Natural killer cell treated with Interleukin-12 subunit alpha and Interleukin-12 subunit beta and Interleukin-15 and Interleukin-18, amount 100 ng/mL, for 72 hours (primary cell): Measurements from ENCODE around the gene AMPD2. TPM values are rescaled to one million over a fixed set of nuclear protein-coding genes. Genes with fewer than 3 reads are reported as not detected.
A peak's percentile ranks its signal among the peaks of the same experiment; 100 is the strongest.

Experiments
- ATAC-seq, 2 donors: fragments of 150-1000 bp; cut with Tn5 transposase in 1 of 2; sonication (Bioruptor Pico), chemical (Tn5 transposase) in 1 of 2; 2 replicates each; pipeline ENCODE4 v1.10.0; 2021
- DNase-seq: peaks from one replicate; pipeline ENCODE4 v3.0.0; 2022; ENCODE audit warnings: low spot score
- H3K27ac Mint-ChIP-seq, 2 donors: 1 replicate in 1 of 2; 2 replicates in 1 of 2; pipeline ENCODE4 v1.8.0; 2022; ENCODE audit warnings: mixed read lengths in 2 of 2, mild to moderate bottlenecking in 1 of 2, moderate library complexity in 1 of 2
- H3K27me3 Mint-ChIP-seq, 2 donors: 1 replicate in 1 of 2; 2 replicates in 1 of 2; pipeline ENCODE4 v1.8.0; 2022; ENCODE audit warnings: mixed read lengths in 2 of 2
- H3K36me3 Mint-ChIP-seq: one replicate; pipeline ENCODE4 v1.8.0; 2022; ENCODE audit warnings: mixed read lengths
- H3K4me1 Mint-ChIP-seq, 2 donors: 1 replicate in 1 of 2; 2 replicates in 1 of 2; pipeline ENCODE4 v1.8.0; 2022; ENCODE audit warnings: low read depth in 2 of 2, mixed read lengths in 2 of 2, mild to moderate bottlenecking in 1 of 2
- H3K4me3 Mint-ChIP-seq: one replicate; pipeline ENCODE4 v1.8.0; 2022; ENCODE audit warnings: mixed read lengths
- H3K9me3 Mint-ChIP-seq: 2 replicates; pipeline ENCODE4 v1.8.0; 2022; ENCODE audit warnings: mixed read lengths
- total RNA-seq, 2 donors: library from RNA; stranded (reverse); gene quantifications; one replicate each; pipeline ENCODE4 v1.2.3, GENCODE V29; 2022

Gene AMPD2
- 100 to 1,000 TPM in 1 of 2 donors, 10 to 100 TPM in 1; 79.0 to 144 TPM for total RNA-seq

DNA sequence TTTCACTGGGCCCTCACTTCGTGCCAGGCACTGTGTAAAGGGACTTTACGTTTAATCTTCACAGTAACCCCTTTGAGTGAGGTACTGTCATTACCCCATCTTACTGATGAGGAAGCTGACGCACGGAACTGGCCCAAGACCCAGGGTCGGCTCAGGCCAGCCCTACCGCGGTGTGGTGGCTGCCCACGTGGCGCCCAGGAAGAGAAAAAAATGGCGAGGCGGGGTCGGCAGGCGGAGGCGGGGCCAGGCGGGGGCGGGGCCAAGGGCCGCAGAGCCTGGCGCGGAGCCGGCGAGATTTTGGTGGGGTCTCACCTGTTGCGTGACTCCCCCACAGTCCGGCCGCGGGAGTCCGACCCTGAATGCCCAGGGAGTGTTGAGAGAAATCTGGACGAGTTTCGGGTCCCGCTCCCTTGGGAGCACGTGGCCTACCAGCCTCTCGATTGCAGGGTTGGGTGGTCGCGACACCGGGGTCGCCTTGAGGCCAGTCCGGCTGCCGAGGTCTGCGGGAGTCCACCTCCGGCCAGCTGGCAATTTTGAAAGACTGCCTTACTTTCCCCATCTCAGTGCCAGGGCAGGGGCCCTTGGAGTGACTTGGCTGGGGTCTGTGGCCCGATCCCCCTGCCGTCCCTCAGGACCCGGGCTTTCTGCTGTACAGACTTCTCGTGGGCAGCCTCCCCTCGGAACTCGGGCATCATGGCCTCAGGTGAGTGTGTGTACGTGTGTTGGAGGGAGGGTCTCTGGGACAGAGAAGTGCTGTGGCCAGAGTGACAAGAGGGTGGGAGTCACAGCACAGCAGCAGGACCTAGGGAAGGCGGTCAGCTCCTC lies at the start of gene AMPD2, which contains the start of gene GNAT2:
AMPD2 (plus strand) TSS at position 262 of the 825 bp plus-strand sequence. CDS start 1,339 bp downstream, outside the sequence.
GNAT2 (minus strand) TSS at position 41 of the 825 bp plus-strand sequence. CDS start 6,746 bp downstream, outside the sequence.
- no peaks in the 10 kb centered on the region for H3K36me3 Mint-ChIP-seq
- ATAC-seq (peak; percentile 81 to 85), DNase-seq (peak; percentile 84)
- H3K4me3 Mint-ChIP-seq, result peak within 1 kb of the TSS; percentile 92
- peaks cover 47 to 58% of the 10 kb centered on the region in 2 donors for H3K4me1 Mint-ChIP-seq
- H3K27me3 Mint-ChIP-seq, result peaks cover 0 to 3% of the 10 kb centered on the region in 2 donors
- H3K27ac Mint-ChIP-seq, result peak within 1 kb of the TSS; percentile 90 to 97
- H3K9me3 Mint-ChIP-seq, result no peaks in the 10 kb centered on the region

DNA sequence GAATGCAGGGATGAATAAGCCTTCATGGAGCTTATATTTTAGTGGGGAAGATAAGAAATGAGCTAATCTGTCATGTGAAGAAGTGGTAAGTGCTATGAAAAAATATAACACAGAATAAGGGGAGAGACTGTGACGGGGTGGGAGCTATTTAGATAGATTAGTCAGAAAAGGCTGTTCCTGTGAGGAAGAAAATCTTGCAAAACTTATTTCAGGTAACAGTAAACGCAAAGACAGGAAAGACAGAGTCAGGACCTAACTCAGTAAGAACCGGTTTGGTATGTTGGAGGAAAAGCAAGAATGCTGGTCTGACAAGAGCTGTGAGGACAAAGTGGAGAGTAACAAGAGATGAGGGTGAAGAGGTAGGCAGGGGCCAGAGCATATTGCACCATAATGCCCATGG lies 49.2 kb upstream of the AMPD2 start:
- Mint-ChIP-seq H3K4me3 (no peak overlapping the region), H3K36me3 (no peaks in the 10 kb centered on the region), H3K9me3 (no peaks in the 10 kb centered on the region), H3K27me3 (no peaks in the 10 kb centered on the region), H3K27ac (no peak overlapping the region), H3K4me1 (peaks cover 20 to 23% of the 10 kb centered on the region in 2 donors)
- DNase-seq, result no peak
- ATAC-seq, result no peak

DNA sequence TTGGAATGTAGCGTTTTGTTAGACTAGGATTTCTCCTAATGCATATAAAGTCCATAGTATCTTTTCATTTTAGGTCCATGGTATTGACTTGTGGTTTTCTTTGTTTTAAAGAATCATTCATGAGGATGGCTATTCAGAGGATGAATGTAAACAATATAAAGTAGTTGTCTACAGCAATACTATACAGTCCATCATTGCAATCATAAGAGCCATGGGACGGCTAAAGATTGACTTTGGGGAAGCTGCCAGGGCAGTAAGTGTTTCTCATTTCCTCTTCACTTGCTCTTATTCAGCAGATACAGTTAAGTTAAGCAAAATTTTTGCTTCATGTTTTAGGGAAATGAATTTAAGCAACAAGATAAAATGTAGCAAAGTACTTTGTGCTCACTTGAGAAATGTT lies 45.9 kb upstream of the AMPD2 start:
- Mint-ChIP-seq H3K4me1 (peaks cover 10 to 14% of the 10 kb centered on the region in 2 donors), H3K27ac (no peak overlapping the region), H3K36me3 (peaks cover 3% of the 10 kb centered on the region), H3K9me3 (no peaks in the 10 kb centered on the region), H3K4me3 (no peak overlapping the region), H3K27me3 (no peaks in the 10 kb centered on the region)
- no peak for ATAC-seq
- no peak for DNase-seq

DNA sequence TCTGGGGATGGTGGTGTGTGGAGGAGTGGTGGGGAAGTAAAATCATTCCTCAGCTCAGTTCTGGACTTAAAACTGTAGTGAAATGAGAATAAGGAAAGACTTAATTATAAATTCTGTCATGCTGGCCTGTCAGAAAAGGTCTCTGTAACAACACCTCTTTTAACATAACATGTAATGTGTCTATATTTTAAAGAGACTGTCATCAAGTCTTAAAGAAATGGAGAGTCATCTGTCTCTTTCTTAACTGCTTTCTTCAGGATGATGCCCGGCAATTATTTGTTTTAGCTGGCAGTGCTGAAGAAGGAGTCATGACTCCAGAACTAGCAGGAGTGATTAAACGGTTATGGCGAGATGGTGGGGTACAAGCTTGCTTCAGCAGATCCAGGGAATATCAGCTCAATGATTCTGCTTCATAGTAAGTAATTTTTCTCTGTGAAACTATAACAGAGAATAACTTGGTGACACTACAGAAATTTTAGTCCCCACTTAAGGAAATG lies 40.6 kb upstream of the AMPD2 start:
- ATAC-seq, result no peak
- H3K27me3 Mint-ChIP-seq, result no peaks in the 10 kb centered on the region
- peak overlapping the region in 1 of 2 donors; percentile 27 for H3K27ac Mint-ChIP-seq
- no peaks in the 10 kb centered on the region for H3K9me3 Mint-ChIP-seq
- DNase-seq, result no peak
- peaks cover 10% of the 10 kb centered on the region for H3K36me3 Mint-ChIP-seq
- no peak overlapping the region for H3K4me3 Mint-ChIP-seq
- peaks cover 0 to 5% of the 10 kb centered on the region in 2 donors for H3K4me1 Mint-ChIP-seq

DNA sequence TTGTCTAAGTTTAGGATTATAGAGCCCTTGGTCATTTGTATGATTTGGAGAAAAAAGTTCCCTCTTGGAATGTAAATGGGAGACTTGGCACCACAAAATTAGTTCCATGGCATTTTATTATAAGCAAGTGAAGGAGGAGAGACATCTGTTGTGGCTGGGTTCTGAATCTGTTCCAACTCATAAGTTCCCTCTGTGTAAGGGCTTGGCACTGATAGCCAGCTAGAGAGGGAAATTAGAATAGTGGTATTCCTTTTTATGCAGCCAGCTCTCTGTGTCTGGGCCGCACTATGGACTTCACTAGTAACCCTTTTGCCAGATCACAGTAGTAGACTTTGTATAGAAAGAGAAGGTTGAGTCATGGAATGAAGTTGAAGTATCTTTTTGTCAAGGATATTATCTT lies 40.1 kb upstream of the AMPD2 start:
- Mint-ChIP-seq H3K36me3 (peaks cover 12% of the 10 kb centered on the region), H3K27ac (peak overlapping the region in 1 of 2 donors; percentile 27), H3K4me1 (peaks cover 0 to 6% of the 10 kb centered on the region in 2 donors), H3K27me3 (no peaks in the 10 kb centered on the region), H3K9me3 (no peaks in the 10 kb centered on the region), H3K4me3 (no peak overlapping the region)
- no peak for DNase-seq
- no peak for ATAC-seq

DNA sequence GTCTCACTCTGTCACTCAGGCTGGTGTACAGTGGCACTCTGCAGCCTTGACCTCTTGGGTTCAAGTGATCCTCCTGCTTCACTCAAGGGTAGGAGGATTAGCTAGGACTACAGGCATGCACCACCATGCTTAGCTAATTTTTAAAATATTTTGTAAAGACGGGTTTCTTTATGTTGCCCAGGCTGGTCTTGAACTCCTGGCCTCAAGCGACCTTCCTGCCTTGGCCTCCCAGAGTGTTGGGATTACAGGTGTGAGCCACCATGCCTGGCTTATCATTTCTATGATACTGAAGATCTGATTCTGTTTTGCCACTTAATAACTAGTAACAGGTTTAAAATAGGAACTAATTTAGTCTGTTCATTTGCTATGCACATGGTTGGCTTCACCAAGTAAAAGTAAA lies 37.6 kb upstream of the AMPD2 start:
- Mint-ChIP-seq H3K36me3 (peaks cover 24% of the 10 kb centered on the region), H3K27me3 (no peaks in the 10 kb centered on the region), H3K4me1 (peaks cover 0 to 4% of the 10 kb centered on the region in 2 donors), H3K4me3 (no peak overlapping the region), H3K27ac (no peak overlapping the region), H3K9me3 (no peaks in the 10 kb centered on the region)
- ATAC-seq, result no peak
- no peak for DNase-seq

DNA sequence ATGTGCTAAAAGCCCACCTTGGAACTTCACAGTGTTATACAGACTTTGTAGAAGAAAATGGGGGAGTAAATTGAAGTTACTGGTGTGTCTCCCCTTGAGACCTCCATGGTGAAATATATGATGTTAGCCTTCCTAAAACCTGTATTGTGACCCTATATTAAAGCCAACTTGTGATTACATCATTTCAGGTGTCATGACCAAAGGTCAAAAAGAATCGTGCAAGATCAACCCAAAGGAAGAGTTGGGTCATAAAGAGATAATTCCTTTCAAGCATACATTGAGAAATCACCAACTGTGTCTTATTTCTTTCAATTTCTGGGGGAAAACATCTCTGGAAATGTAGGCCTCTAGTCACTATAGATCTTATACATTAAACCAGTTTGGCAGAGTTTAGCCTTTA lies 34.9 kb upstream of the AMPD2 start:
- Mint-ChIP-seq H3K36me3 (peaks cover 27% of the 10 kb centered on the region), H3K4me1 (peaks cover 5 to 7% of the 10 kb centered on the region in 2 donors)

DNA sequence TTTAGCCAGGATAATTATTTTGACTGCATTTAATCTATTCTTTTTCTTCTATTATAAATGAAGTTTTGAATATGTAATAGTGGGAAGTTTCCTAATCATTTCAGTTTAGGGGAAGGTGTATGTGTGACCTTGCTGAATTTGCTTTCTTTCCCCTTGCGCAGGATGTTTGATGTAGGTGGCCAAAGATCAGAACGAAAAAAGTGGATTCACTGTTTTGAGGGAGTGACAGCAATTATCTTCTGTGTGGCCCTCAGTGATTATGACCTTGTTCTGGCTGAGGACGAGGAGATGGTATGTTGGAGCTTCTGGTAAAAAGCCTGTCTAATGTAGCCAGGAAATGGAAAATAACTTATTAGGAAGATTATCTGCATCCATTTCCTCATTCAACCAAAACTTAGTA lies 33.6 kb upstream of the AMPD2 start:
- Mint-ChIP-seq H3K4me1 (peaks cover 5 to 7% of the 10 kb centered on the region in 2 donors), H3K27me3 (no peaks in the 10 kb centered on the region), H3K9me3 (no peaks in the 10 kb centered on the region), H3K27ac (no peak overlapping the region), H3K4me3 (no peak overlapping the region), H3K36me3 (peaks cover 27% of the 10 kb centered on the region)
- ATAC-seq, result no peak
- no peak for DNase-seq

More for the DNA sequence above, 34.9 kb upstream of the AMPD2 start:
- Mint-ChIP-seq H3K4me3 (no peak overlapping the region), H3K27ac (peak overlapping the region in 1 of 2 donors; percentile 40), H3K9me3 (no peaks in the 10 kb centered on the region), H3K27me3 (no peaks in the 10 kb centered on the region)
- no peak for DNase-seq
- ATAC-seq, result no peak

DNA sequence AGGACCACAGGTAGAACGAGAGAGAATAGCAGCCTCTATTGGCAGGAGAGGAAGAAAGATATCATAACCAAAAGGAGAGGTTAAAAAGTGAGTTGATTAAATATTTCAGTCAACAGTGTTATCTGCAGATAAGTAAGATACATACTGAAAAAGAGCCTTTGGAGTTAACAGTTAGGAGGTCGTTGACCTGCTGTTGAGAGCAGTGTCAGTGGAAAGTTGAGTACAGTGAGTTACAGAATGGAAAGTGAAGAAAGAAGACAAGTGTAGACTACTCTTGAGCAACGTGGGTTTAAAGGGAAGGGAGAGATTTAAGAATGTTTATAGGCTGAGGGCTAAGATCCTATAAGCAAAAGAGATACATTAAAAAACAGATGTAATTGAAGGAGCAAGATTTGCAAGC lies 30.5 kb upstream of the AMPD2 start:
- H3K36me3 Mint-ChIP-seq, result peaks cover 32% of the 10 kb centered on the region
- no peak overlapping the region for H3K27ac Mint-ChIP-seq
- no peaks in the 10 kb centered on the region for H3K27me3 Mint-ChIP-seq
- H3K4me3 Mint-ChIP-seq, result no peak overlapping the region
- ATAC-seq, result no peak
- H3K9me3 Mint-ChIP-seq, result no peaks in the 10 kb centered on the region
- DNase-seq, result no peak
- H3K4me1 Mint-ChIP-seq, result peaks cover 5 to 7% of the 10 kb centered on the region in 2 donors

DNA sequence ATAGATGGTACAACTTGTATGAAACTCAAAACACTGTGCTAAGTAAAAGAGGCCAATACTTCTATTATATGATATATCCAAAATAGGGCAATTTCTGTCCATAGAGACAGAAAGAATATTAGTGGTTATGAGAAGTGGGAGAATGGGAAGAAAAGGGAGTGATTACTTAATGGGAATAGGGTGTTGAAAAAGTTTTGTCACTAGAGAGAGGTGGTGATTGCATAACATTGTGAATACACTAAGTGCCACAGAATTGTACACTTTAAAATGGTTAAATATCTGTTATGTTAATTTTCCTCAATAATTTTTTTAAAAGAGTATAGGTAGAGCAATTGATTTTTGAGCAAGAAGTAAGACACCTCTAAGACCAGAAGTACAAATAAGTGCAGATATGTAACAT lies 30.0 kb upstream of the AMPD2 start:
- no peaks in the 10 kb centered on the region for H3K9me3 Mint-ChIP-seq
- no peaks in the 10 kb centered on the region for H3K27me3 Mint-ChIP-seq
- H3K36me3 Mint-ChIP-seq, result peaks cover 29% of the 10 kb centered on the region
- ATAC-seq (no peak), DNase-seq (no peak)
- H3K27ac Mint-ChIP-seq, result no peak overlapping the region
- peaks cover 4 to 5% of the 10 kb centered on the region in 2 donors for H3K4me1 Mint-ChIP-seq
- no peak overlapping the region for H3K4me3 Mint-ChIP-seq

DNA sequence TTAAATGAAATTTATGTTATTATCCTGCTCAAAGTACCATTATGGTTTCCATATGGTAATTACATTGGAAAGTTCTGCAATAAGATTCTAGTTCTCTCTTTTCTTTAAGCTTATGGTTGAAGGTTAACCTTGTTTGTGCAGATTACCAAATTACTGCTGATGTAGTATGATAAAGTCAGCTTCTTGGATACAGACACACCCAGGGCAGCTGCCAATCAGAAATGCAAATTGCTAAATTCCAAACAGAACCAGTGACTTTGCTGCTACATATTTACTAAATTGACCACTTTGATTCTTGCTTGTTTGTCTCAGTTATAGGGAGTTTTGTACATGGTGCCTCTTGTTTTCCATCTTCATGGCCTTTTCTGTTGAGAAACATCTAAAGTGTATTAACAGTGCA lies 26.7 kb upstream of the AMPD2 start:
- DNase-seq, result no peak
- Mint-ChIP-seq H3K9me3 (no peaks in the 10 kb centered on the region), H3K4me1 (peaks cover 3 to 5% of the 10 kb centered on the region in 2 donors), H3K36me3 (peaks cover 23% of the 10 kb centered on the region), H3K27ac (no peak overlapping the region), H3K4me3 (no peak overlapping the region), H3K27me3 (no peaks in the 10 kb centered on the region)
- ATAC-seq, result no peak

DNA sequence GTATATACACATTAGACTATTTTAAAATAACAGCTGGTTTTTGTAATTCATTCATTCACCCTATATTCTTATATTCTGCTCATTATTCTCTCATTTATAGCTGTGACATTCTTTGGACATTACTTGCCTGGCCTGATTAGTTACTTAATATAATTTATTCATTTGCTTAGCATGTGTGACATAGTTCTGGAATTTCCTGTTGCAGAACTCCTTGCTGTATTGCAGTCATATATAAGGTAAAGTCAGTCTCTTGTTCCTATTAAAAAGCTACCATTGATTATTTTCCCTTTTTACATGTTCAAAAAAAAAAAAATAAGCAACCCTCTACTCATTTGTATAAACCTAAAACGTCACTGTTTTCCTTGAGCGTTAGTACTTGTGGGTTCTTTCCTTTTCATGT lies 24.1 kb upstream of the AMPD2 start:
- no peak overlapping the region for H3K4me3 Mint-ChIP-seq
- no peaks in the 10 kb centered on the region for H3K27me3 Mint-ChIP-seq
- no peak for DNase-seq
- no peaks in the 10 kb centered on the region for H3K4me1 Mint-ChIP-seq
- H3K36me3 Mint-ChIP-seq, result peaks cover 16% of the 10 kb centered on the region
- no peaks in the 10 kb centered on the region for H3K9me3 Mint-ChIP-seq
- ATAC-seq, result no peak
- H3K27ac Mint-ChIP-seq, result no peak overlapping the region

DNA sequence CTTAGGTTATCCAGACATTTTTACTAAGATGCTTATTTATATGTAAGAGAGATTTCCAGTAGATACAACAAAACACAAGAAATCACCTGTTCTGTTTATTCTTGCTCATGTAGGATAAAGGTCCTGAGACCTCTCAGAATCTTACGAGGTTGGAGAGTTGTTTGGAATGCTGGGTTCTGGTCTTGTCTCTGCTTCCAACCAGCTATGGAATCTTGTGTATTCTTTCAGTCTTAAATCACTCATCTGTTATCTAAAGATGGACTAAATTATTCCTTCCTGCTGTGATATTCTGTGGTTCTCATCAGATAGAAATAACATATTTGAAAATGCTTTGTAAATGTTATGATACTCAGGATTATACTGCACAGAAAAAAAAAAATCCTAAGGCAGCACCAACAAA lies 21.5 kb upstream of the AMPD2 start:
- Mint-ChIP-seq H3K4me3 (no peak overlapping the region), H3K27ac (no peak overlapping the region), H3K27me3 (no peaks in the 10 kb centered on the region), H3K4me1 (no peaks in the 10 kb centered on the region), H3K36me3 (peaks cover 10% of the 10 kb centered on the region), H3K9me3 (no peaks in the 10 kb centered on the region)
- DNase-seq, result no peak
- no peak for ATAC-seq

DNA sequence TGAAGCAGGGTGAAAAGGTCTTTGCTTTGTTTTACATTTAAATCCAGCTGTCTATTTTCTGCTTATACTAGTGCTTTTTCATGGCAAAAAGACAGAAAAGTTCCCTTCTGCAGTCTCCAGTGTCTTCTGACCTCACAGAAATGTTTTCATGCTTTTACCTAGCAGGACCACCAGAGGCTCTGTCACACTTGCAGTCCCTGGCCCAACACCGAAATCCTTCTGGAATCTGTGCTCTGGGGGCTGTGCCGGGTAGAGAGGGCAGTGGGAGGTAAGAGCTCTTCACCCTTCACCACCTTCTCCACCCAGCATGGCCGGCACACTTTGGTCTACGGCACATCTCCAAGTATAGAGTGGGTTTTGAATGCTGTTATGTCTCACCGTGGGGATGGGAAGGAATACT lies 21.0 kb upstream of the AMPD2 start:
- Mint-ChIP-seq H3K27ac (no peak overlapping the region), H3K36me3 (peaks cover 10% of the 10 kb centered on the region), H3K4me1 (no peaks in the 10 kb centered on the region), H3K27me3 (no peaks in the 10 kb centered on the region), H3K4me3 (no peak overlapping the region), H3K9me3 (no peaks in the 10 kb centered on the region)
- no peak for ATAC-seq
- no peak for DNase-seq
